ENCODE measurements around the gene KMT2C. TPM values are rescaled to one million over a fixed set of nuclear protein-coding genes. Genes with fewer than 3 reads are reported as not detected.
"Not testable (repeated sequence)": the region's sequence is repeated elsewhere in the genome, so short reads cannot be mapped to it uniquely, and the experiment has no call there.

Gene KMT2C
- total RNA-seq, 2 donors from 2014 or later: 78.8 to 88.9 TPM

GRCh38 chr7:152414779-152415178 is 21.0 kb downstream of the KMT2C start:
- intact Hi-C loops (cut with DNase I): no loop called here
- no peak for DNase-seq (ENCODE audit: low spot score)

- intact Hi-C loops (cut with DNase I): no loop called here
- no peak for DNase-seq (ENCODE audit: low spot score)
These were observed 24.4 kb downstream of the KMT2C start for GRCh38 chr7:152411389-152411788.

GRCh38 chr7:152406491-152406890 is 29.3 kb downstream of the KMT2C start:
- DNase-seq (ENCODE audit: low spot score): no peak
- intact Hi-C loops (cut with DNase I): no loop called here

GRCh38 chr7:152406030-152406429 is 29.8 kb downstream of the KMT2C start:
- intact Hi-C loops (cut with DNase I); DNase-seq (ENCODE audit: low spot score): not testable (repeated sequence)

GRCh38 chr7:152403726-152404125 is 32.1 kb downstream of the KMT2C start:
- no peak for DNase-seq (ENCODE audit: low spot score)
- intact Hi-C loops (cut with DNase I): no loop called here

GRCh38 chr7:152402384-152403250 is 33.2 kb downstream of the KMT2C start:
- DNase-seq (ENCODE audit: low spot score): no peak
- intact Hi-C loops (cut with DNase I): no loop called here

GRCh38 chr7:152399344-152399743 is 36.5 kb downstream of the KMT2C start:
- DNase-seq (ENCODE audit: low spot score): no peak
- intact Hi-C loops (cut with DNase I): no loop called here

GRCh38 chr7:152395112-152395511 is 40.7 kb downstream of the KMT2C start:
- intact Hi-C loops (cut with DNase I): no loop called here
- no peak for DNase-seq (ENCODE audit: low spot score)

GRCh38 chr7:152394214-152394613 is 41.6 kb downstream of the KMT2C start:
- intact Hi-C loops (cut with DNase I); DNase-seq (ENCODE audit: low spot score): not testable (repeated sequence)

GRCh38 chr7:152392254-152392653 is 43.5 kb downstream of the KMT2C start:
- intact Hi-C loops (cut with DNase I): no loop called here
- DNase-seq (ENCODE audit: low spot score): no peak

GRCh38 chr7:152386136-152386764 is 49.6 kb downstream of the KMT2C start:
- intact Hi-C loops (cut with DNase I); DNase-seq (ENCODE audit: low spot score): not testable (repeated sequence)

- intact Hi-C loops (cut with DNase I); DNase-seq (ENCODE audit: low spot score): not testable (repeated sequence)
These were observed 51.3 kb downstream of the KMT2C start for GRCh38 chr7:152384235-152385200.

GRCh38 chr7:152383341-152384234 is 52.2 kb downstream of the KMT2C start:
- intact Hi-C loops (cut with DNase I): no loop called here
- DNase-seq (ENCODE audit: low spot score): no peak

- intact Hi-C loops (cut with DNase I): no loop called here
- DNase-seq (ENCODE audit: low spot score): no peak
These were observed 53.6 kb downstream of the KMT2C start for GRCh38 chr7:152382244-152382643.

GRCh38 chr7:152380931-152381578 is 54.7 kb downstream of the KMT2C start:
- intact Hi-C loops (cut with DNase I); DNase-seq (ENCODE audit: low spot score): not testable (repeated sequence)

- DNase-seq (ENCODE audit: low spot score); intact Hi-C loops (cut with DNase I): not testable (repeated sequence)
These were observed 57.3 kb downstream of the KMT2C start for GRCh38 chr7:152378497-152378896.

- DNase-seq (ENCODE audit: low spot score); intact Hi-C loops (cut with DNase I): not testable (repeated sequence)
These were observed 58.9 kb downstream of the KMT2C start for GRCh38 chr7:152376716-152377484.

All from posterior vena cava (tissue), 2 donors.